Measurements from ENCODE around the gene TANGO6. TPM values are rescaled to one million over a fixed set of nuclear protein-coding genes. Genes with fewer than 3 reads are reported as not detected.
"Not testable (repeated sequence)": the region's sequence is repeated elsewhere in the genome, so short reads cannot be mapped to it uniquely, and the experiment has no call there.

TANGO6 gene
- total RNA-seq, 1 donor from 2014 or later: 11.1 TPM

DNA sequence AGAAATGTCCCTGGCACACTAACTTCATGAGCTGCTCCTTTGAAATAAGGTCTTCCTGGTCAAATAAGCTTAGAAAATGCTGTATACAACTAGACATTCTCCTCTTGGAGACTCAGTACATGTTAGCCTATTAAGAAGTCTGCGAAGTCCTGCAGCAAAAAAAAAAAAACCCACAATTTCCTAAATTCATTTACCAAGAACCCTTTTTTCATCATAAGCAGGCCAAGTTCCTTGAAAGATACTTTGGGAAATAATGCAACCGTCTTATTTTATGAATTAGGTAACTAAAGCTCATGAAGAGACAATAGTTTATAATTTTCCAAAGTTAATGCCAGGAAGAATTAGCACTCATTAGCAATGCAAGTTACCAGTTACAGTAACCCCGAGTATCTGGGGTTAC, 213.1 kb downstream of the TANGO6 start:
- TF ChIP-seq, protein P1, sequence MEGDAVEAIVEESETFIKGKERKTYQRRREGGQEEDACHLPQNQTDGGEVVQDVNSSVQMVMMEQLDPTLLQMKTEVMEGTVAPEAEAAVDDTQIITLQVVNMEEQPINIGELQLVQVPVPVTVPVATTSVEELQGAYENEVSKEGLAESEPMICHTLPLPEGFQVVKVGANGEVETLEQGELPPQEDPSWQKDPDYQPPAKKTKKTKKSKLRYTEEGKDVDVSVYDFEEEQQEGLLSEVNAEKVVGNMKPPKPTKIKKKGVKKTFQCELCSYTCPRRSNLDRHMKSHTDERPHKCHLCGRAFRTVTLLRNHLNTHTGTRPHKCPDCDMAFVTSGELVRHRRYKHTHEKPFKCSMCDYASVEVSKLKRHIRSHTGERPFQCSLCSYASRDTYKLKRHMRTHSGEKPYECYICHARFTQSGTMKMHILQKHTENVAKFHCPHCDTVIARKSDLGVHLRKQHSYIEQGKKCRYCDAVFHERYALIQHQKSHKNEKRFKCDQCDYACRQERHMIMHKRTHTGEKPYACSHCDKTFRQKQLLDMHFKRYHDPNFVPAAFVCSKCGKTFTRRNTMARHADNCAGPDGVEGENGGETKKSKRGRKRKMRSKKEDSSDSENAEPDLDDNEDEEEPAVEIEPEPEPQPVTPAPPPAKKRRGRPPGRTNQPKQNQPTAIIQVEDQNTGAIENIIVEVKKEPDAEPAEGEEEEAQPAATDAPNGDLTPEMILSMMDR (IDR thresholded peaks at IDR 0.05): no peak

DNA sequence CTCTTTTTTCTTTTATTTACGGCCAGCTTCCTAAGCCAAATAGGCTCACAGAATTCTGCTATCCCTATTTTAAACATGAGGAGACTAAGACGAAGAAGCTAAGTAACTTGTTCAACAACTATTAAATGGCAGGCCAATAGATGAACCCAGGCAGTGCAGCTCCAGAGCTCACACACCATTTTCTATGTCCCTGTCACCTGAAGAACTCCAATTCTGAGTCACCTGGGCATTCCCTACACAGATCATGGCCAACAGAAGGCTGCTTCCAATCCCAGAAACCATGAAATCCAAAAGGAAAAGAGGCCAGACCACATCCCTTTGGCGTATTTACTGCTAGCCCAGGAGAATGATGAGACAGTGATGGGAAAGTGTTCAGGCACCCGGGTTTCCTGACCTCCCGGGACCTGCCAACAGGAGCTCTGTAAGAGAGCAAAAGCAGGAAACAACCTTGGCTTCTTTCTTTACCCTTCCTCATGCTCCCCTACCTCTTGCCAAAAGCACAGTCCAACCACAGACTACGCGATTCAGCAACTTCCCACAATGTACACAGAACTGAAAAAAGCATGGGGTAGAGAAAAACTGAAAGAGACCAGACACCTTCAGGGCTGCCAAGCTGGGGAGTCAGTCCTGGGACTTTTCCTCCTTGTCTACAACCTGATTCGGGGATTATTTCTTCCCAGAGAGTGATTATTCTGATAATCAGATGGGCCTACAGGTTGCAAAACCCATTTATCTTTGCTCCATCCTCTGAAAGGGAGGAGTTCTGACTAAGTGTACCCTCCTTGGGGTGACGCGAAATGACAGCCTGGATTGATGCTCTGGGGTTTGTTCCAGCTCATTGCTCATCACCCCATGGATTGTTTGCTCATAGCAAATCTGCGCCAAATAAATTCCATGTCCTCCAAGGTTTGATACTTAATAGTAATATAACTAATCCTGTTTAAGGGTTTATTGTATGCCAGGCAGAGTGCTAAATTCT, 214.4 kb downstream of the TANGO6 start:
- no peak overlapping the region for H3K4me3 Mint-ChIP-seq (ENCODE audit: unreplicated experiment)
- H3K27ac Mint-ChIP-seq (ENCODE audit: unreplicated experiment): peak overlapping the region; percentile 32
- no peaks in the 10 kb centered on the region for H3K27me3 Mint-ChIP-seq (ENCODE audit: low read depth)
- peaks cover 7% of the 10 kb centered on the region for H3K4me1 Mint-ChIP-seq (ENCODE audit: low read depth)
- no peak for DNase-seq (ENCODE audit: low spot score)
- no peaks in the 10 kb centered on the region for H3K9me3 Mint-ChIP-seq (ENCODE audit: low read depth)
- no peaks in the 10 kb centered on the region for H3K36me3 Mint-ChIP-seq (ENCODE audit: low read depth)
- TF ChIP-seq, protein P1 (IDR thresholded peaks at IDR 0.05): no peak

More for the DNA sequence above, 213.1 kb downstream of the TANGO6 start:
- no peaks in the 10 kb centered on the region for H3K9me3 Mint-ChIP-seq (ENCODE audit: low read depth)
- H3K36me3 Mint-ChIP-seq (ENCODE audit: low read depth): no peaks in the 10 kb centered on the region
- DNase-seq (ENCODE audit: low spot score): no peak
- H3K4me1 Mint-ChIP-seq (ENCODE audit: low read depth): peaks cover 7% of the 10 kb centered on the region
- H3K27ac Mint-ChIP-seq (ENCODE audit: unreplicated experiment): no peak overlapping the region
- H3K4me3 Mint-ChIP-seq (ENCODE audit: unreplicated experiment): no peak overlapping the region
- H3K27me3 Mint-ChIP-seq (ENCODE audit: low read depth): no peaks in the 10 kb centered on the region

DNA sequence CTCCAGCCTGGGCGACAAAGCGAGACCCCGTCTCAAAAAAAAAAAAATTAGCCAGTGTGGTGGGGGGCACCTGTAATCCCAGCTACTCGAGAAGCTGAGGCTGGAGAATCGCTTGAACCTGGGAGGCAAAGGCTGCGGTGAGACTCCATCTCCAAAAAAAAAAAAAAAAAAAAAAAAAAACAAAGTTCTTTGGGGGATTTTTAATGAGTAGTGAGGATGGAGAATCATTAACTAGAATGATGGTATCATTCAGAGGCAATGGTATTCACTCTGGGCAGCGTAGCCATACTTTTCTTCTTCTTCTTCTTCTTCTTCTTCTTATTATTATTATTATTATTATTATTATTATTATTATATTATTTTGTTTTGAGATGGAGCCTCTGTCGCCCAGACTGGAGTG, 220.2 kb downstream of the TANGO6 start:
- H3K36me3 Mint-ChIP-seq (ENCODE audit: low read depth); H3K4me3 Mint-ChIP-seq (ENCODE audit: unreplicated experiment); H3K27me3 Mint-ChIP-seq (ENCODE audit: low read depth); H3K27ac Mint-ChIP-seq (ENCODE audit: unreplicated experiment); DNase-seq (ENCODE audit: low spot score); H3K9me3 Mint-ChIP-seq (ENCODE audit: low read depth): not testable (repeated sequence)
- peaks cover 21% of the 10 kb centered on the region for H3K4me1 Mint-ChIP-seq (ENCODE audit: low read depth)

DNA sequence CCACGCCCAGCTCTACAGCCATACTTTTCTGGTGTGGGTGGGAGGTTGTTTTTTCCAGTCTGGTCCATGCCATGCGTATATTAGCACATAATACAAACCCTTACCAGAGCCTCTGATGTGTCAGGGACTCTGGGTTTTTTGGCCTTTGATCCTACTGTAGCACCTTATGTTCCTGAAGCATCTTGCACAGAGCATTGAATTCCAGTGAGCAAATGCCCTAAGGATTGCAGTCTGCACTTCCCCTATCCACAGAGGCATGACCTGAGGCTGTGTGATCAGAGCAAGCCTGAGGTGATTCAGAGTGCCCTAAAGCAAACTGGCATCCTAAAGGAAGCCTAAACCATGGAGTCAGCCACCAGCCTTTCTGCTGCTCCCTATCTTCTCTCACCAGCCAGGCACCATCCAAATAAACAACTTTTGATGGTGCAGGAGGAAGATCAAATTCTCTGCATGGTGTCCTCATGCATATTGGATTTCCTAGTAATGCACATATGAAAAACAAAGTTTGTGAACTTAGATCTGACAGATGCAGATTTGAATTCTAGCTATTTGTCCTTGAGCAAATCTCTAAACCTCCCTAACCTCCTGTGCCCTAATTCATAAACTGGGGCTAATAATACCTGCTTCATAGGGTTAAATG, 220.9 kb downstream of the TANGO6 start:
- Mint-ChIP-seq H3K9me3 (ENCODE audit: low read depth) (no peaks in the 10 kb centered on the region), H3K27ac (ENCODE audit: unreplicated experiment) (no peak overlapping the region)

DNA sequence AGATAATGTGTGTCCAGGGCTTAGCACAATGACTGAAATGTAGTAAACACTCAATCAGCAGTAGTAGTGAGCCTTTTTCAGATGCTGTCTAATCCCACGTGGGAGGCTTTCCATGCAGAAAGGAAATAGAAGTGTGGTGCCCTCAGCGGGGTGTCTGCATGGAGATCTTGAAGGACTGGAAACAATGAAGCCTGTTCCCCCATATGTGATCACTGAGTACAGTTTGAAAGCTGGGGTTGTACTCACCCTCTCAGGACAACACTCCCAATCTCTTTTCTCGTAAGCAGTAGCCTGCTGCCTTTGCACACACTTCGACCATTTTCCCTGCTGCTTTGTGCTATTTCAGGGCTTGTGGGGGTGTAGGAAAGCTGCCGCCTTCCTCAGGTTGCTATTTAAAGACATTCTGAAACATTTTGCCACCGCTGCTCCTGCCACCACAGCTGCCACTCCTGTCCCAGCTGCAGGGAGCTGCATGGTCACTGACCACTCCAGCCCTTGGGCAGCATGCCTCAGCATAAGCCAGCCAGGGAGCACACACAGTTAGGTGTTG, 221.5 kb downstream of the TANGO6 start:
- no peak for DNase-seq (ENCODE audit: low spot score)
- Mint-ChIP-seq H3K27me3 (ENCODE audit: low read depth) (no peaks in the 10 kb centered on the region), H3K4me3 (ENCODE audit: unreplicated experiment) (peak overlapping the region; percentile 10), H3K4me1 (ENCODE audit: low read depth) (peaks cover 21% of the 10 kb centered on the region), H3K36me3 (ENCODE audit: low read depth) (no peaks in the 10 kb centered on the region), H3K9me3 (ENCODE audit: low read depth) (no peaks in the 10 kb centered on the region), H3K27ac (ENCODE audit: unreplicated experiment) (peak overlapping the region; percentile 27)
- TF ChIP-seq, protein P1 (IDR thresholded peaks at IDR 0.05): no peak

More for the DNA sequence above, 220.9 kb downstream of the TANGO6 start:
- H3K4me1 Mint-ChIP-seq (ENCODE audit: low read depth): peaks cover 21% of the 10 kb centered on the region
- no peaks in the 10 kb centered on the region for H3K27me3 Mint-ChIP-seq (ENCODE audit: low read depth)
- TF ChIP-seq, protein P1 (IDR thresholded peaks at IDR 0.05): no peak
- peak overlapping the region; percentile 10 for H3K4me3 Mint-ChIP-seq (ENCODE audit: unreplicated experiment)
- H3K36me3 Mint-ChIP-seq (ENCODE audit: low read depth): no peaks in the 10 kb centered on the region
- no peak for DNase-seq (ENCODE audit: low spot score)
